Nephron progenitor cell (in vitro differentiated cells): Measurements from ENCODE around the gene RMC1.

Experiments
- DNase-seq: peaks from one replicate; pipeline ENCODE4 v3.0.0; 2021
- H3K27ac Mint-ChIP-seq: 2 replicates; pipeline ENCODE4 v1.8.0; 2021; ENCODE audit warnings: mild to moderate bottlenecking, moderate library complexity, mixed read lengths
- H3K27me3 Mint-ChIP-seq: 2 replicates; pipeline ENCODE4 v1.8.0; 2021; ENCODE audit warnings: mild to moderate bottlenecking, low read depth, mixed read lengths; ENCODE audit not compliant: poor library complexity
- H3K36me3 Mint-ChIP-seq: 2 replicates; pipeline ENCODE4 v1.8.0; 2021; ENCODE audit warnings: low read depth, mixed read lengths
- H3K4me1 Mint-ChIP-seq: 2 replicates; pipeline ENCODE4 v1.8.0; 2021; ENCODE audit warnings: mixed read lengths
- H3K4me3 Mint-ChIP-seq: 2 replicates; pipeline ENCODE4 v1.8.0; 2021; ENCODE audit warnings: mild to moderate bottlenecking, moderate library complexity, mixed read lengths
- H3K9me3 Mint-ChIP-seq: 2 replicates; pipeline ENCODE4 v1.8.0; 2021; ENCODE audit warnings: mild to moderate bottlenecking, moderate library complexity, mixed read lengths
- CTCF ChIP-seq: fragments of 200-600 bp; sonication (generic); IDR thresholded peaks from 2 replicates; pipeline ENCODE4 v1.5.0; 2021; ENCODE audit warnings: antibody characterized with exemption

The RMC1 gene

GRCh38 chr18:23460285-23461273 lies 42.7 kb upstream of the RMC1 start:
- H3K27ac Mint-ChIP-seq, result no peak overlapping the region
- peaks cover 45% of the 10 kb centered on the region for H3K36me3 Mint-ChIP-seq
- no peak for DNase-seq
- no peak for TF ChIP-seq CTCF
- peaks cover 2% of the 10 kb centered on the region for H3K27me3 Mint-ChIP-seq
- no peak overlapping the region for H3K4me3 Mint-ChIP-seq
- peaks cover 24% of the 10 kb centered on the region for H3K4me1 Mint-ChIP-seq
- H3K9me3 Mint-ChIP-seq, result no peaks in the 10 kb centered on the region

- no peaks in the 10 kb centered on the region for H3K9me3 Mint-ChIP-seq
- no peak overlapping the region for H3K27ac Mint-ChIP-seq
- peaks cover 44% of the 10 kb centered on the region for H3K36me3 Mint-ChIP-seq
- TF ChIP-seq CTCF, result no peak
- peaks cover 11% of the 10 kb centered on the region for H3K4me1 Mint-ChIP-seq
- H3K4me3 Mint-ChIP-seq, result no peak overlapping the region
- peaks cover 2% of the 10 kb centered on the region for H3K27me3 Mint-ChIP-seq
- DNase-seq, result no peak
Observed at GRCh38 chr18:23462876-23463275, 40.4 kb upstream of the RMC1 start.

- no peak for TF ChIP-seq CTCF
- Mint-ChIP-seq H3K4me1 (no peaks in the 10 kb centered on the region), H3K27ac (no peak overlapping the region), H3K36me3 (peaks cover 46% of the 10 kb centered on the region), H3K9me3 (no peaks in the 10 kb centered on the region), H3K4me3 (no peak overlapping the region), H3K27me3 (no peaks in the 10 kb centered on the region)
- DNase-seq, result no peak
Observed at GRCh38 chr18:23468753-23469459, 34.4 kb upstream of the RMC1 start.

GRCh38 chr18:23470620-23471387 lies 32.5 kb upstream of the RMC1 start:
- no peak for TF ChIP-seq CTCF
- Mint-ChIP-seq H3K4me3 (no peak overlapping the region), H3K4me1 (no peaks in the 10 kb centered on the region), H3K27me3 (no peaks in the 10 kb centered on the region), H3K27ac (no peak overlapping the region), H3K36me3 (peaks cover 45% of the 10 kb centered on the region), H3K9me3 (no peaks in the 10 kb centered on the region)
- DNase-seq, result no peak

GRCh38 chr18:23471486-23471885 lies 31.8 kb upstream of the RMC1 start:
- H3K4me1 Mint-ChIP-seq, result no peaks in the 10 kb centered on the region
- DNase-seq, result no peak
- TF ChIP-seq CTCF, result no peak
- peaks cover 46% of the 10 kb centered on the region for H3K36me3 Mint-ChIP-seq
- H3K27ac Mint-ChIP-seq, result no peak overlapping the region
- H3K4me3 Mint-ChIP-seq, result no peak overlapping the region
- no peaks in the 10 kb centered on the region for H3K9me3 Mint-ChIP-seq
- H3K27me3 Mint-ChIP-seq, result no peaks in the 10 kb centered on the region
